ENCODE data around the gene PMS1. TPM values are rescaled to one million over a fixed set of nuclear protein-coding genes. Genes with fewer than 3 reads are reported as not detected.

PMS1 gene
- total RNA-seq, 1 donor from 2014 or later: 11.0 TPM

- TF ChIP-seq CTCF (IDR thresholded peaks at IDR 0.05; ENCODE audit: borderline replicate concordance): no peak
- Histone ChIP-seq H3K27ac (replicated peaks) (no peak overlapping the region), H3K4me3 (no peak overlapping the region), H3K9me3 (replicated peaks) (no peaks in the 10 kb centered on the region), H3K4me1 (peaks cover 9% of the 10 kb centered on the region), H3K36me3 (peaks cover 31% of the 10 kb centered on the region), H3K27me3 (ENCODE audit: low read depth) (no peaks in the 10 kb centered on the region)
- no peak for DNase-seq
- intact Hi-C loops (cut with micrococcal nuclease): no loop called here
Measured at GRCh38 chr2:189799030-189799331, 14.7 kb downstream of the PMS1 start.

GRCh38 chr2:189799531-189799930 lies 15.3 kb downstream of the PMS1 start:
- Histone ChIP-seq H3K9me3 (replicated peaks) (no peaks in the 10 kb centered on the region), H3K36me3 (peaks cover 25% of the 10 kb centered on the region), H3K27ac (replicated peaks) (no peak overlapping the region), H3K27me3 (ENCODE audit: low read depth) (no peaks in the 10 kb centered on the region), H3K4me3 (no peak overlapping the region), H3K4me1 (peaks cover 9% of the 10 kb centered on the region)
- DNase-seq: no peak
- intact Hi-C loops (cut with micrococcal nuclease): no loop called here
- TF ChIP-seq CTCF (IDR thresholded peaks at IDR 0.05; ENCODE audit: borderline replicate concordance): no peak

GRCh38 chr2:189802396-189802912 lies 18.2 kb downstream of the PMS1 start:
- Histone ChIP-seq H3K4me1 (peaks cover 6% of the 10 kb centered on the region), H3K4me3 (no peak overlapping the region), H3K27ac (replicated peaks) (no peak overlapping the region), H3K9me3 (replicated peaks) (no peaks in the 10 kb centered on the region), H3K36me3 (peaks cover 16% of the 10 kb centered on the region), H3K27me3 (ENCODE audit: low read depth) (no peaks in the 10 kb centered on the region)
- intact Hi-C loops (cut with micrococcal nuclease): no loop called here
- DNase-seq: no peak
- no peak for TF ChIP-seq CTCF (IDR thresholded peaks at IDR 0.05; ENCODE audit: borderline replicate concordance)

- H3K36me3 ChIP-seq: peaks cover 16% of the 10 kb centered on the region
- intact Hi-C loops (cut with micrococcal nuclease): no loop called here
Measured at GRCh38 chr2:189803431-189803830, 19.2 kb downstream of the PMS1 start.

GRCh38 chr2:189818249-189819038 lies 34.2 kb downstream of the PMS1 start:
- H3K27me3 ChIP-seq (ENCODE audit: low read depth): no peaks in the 10 kb centered on the region
- no peak overlapping the region for H3K27ac ChIP-seq (replicated peaks)
- no peak for DNase-seq
- peaks cover 57% of the 10 kb centered on the region for H3K36me3 ChIP-seq
- intact Hi-C loops (cut with micrococcal nuclease): no loop called here
- H3K9me3 ChIP-seq (replicated peaks): no peaks in the 10 kb centered on the region
- no peaks in the 10 kb centered on the region for H3K4me1 ChIP-seq
- TF ChIP-seq CTCF (IDR thresholded peaks at IDR 0.05; ENCODE audit: borderline replicate concordance): no peak
- no peak overlapping the region for H3K4me3 ChIP-seq

More at GRCh38 chr2:189803431-189803830, 19.2 kb downstream of the PMS1 start:
- H3K9me3 ChIP-seq (replicated peaks): no peaks in the 10 kb centered on the region
- DNase-seq: no peak
- H3K27me3 ChIP-seq (ENCODE audit: low read depth): no peaks in the 10 kb centered on the region
- H3K27ac ChIP-seq (replicated peaks): no peak overlapping the region
- TF ChIP-seq CTCF (IDR thresholded peaks at IDR 0.05; ENCODE audit: borderline replicate concordance): no peak
- peaks cover 3% of the 10 kb centered on the region for H3K4me1 ChIP-seq
- no peak overlapping the region for H3K4me3 ChIP-seq

All from left ventricle myocardium inferior (tissue), 1 donor.